HepG2 (cell line): ENCODE measurements around the gene VENTX. TPM values are rescaled to one million over a fixed set of nuclear protein-coding genes. Genes with fewer than 3 reads are reported as not detected.

Source experiments
- ATAC-seq: fragments of 200-7000 bp; cut with Tn5 transposase; 3 replicates; pipeline ENCODE4 v1.9.1; 2020; ENCODE audit warnings: mild to moderate bottlenecking, moderate library complexity
- BruUV-seq: library from RNA; stranded (reverse); fragments of 400-500 nt; replicated peaks from 2 replicates; lab custom pipeline; 2021; lab: Mats Ljungman, UMichigan
- CTCF ChIA-PET: fragments of 300-600 bp; formaldehyde crosslinking; extraction: SDS; loops from one replicate; lab custom pipeline; 2021; ENCODE audit warnings: low total read pairs, inconsistent platforms, low intra/inter-chr PET ratio; lab: Yijun Ruan, JAX
- POLR2A ChIA-PET: fragments of 350-600 bp; sonication (Branson Sonifier 250); formaldehyde crosslinking; loops from one replicate; lab custom pipeline; 2020; ENCODE audit warnings: antibody characterized with exemption, inconsistent platforms; lab: Yijun Ruan, JAX
- DNase-seq: peaks from one replicate; pipeline ENCODE4 v3.0.0-alpha.2; 2015; ENCODE audit warnings: low spot score
- FAIRE-seq: peaks from 3 replicates; lab custom pipeline; 2011; peaks lifted over from hg19 to GRCh38; lab: Jason Lieb, UNC
- H2AFZ ChIP-seq: one replicate; pipeline ENCODE4 v1.6.1; 2011; ENCODE audit warnings: low read length, inconsistent platforms
- H3K27ac ChIP-seq: fragments of 300-600 bp; 3 replicates; pipeline ENCODE4 v1.8.0; 2011; ENCODE audit warnings: mixed run types, mild to moderate bottlenecking, mixed read lengths, low read length, inconsistent platforms; ENCODE audit not compliant: insufficient read depth; ENCODE audit errors: extremely low read length
- H3K27me3 ChIP-seq, 2 experiments: fragments of 200-600 bp in 1 of 2; 2 replicates in 1 of 2; 3 replicates in 1 of 2; pipeline versions ENCODE4 v1.6.0 to v1.8.0; 2011; ENCODE audit warnings: low read length in 2 of 2, mild to moderate bottlenecking in 2 of 2, moderate library complexity in 2 of 2, inconsistent platforms in 1 of 2; ENCODE audit not compliant: insufficient read depth in 2 of 2, control insufficient read depth in 1 of 2
- H3K36me3 ChIP-seq, 2 experiments: fragments of 200-600 bp in 1 of 2; replicated peaks in 1 of 2; 2 replicates in 1 of 2; 3 replicates in 1 of 2; pipeline versions ENCODE4 v1.5.1 to v1.8.0; 2011; ENCODE audit warnings: low read length in 2 of 2, inconsistent platforms in 1 of 2; ENCODE audit not compliant: insufficient read depth in 2 of 2, control insufficient read depth in 1 of 2
- H3K4me1 ChIP-seq: 2 replicates; pipeline ENCODE4 v1.5.1; 2012; ENCODE audit warnings: low read length, inconsistent platforms; ENCODE audit not compliant: insufficient read depth
- H3K4me2 ChIP-seq: 2 replicates; pipeline ENCODE4 v1.6.0; 2011; ENCODE audit warnings: low read depth, low read length, inconsistent platforms
- H3K4me3 ChIP-seq, 3 experiments: fragments of 200-600 bp in 1 of 3; sonication (generic), shearing (Covaris generic) in 1 of 3; replicated peaks in 1 of 3; 2 replicates each; pipeline ENCODE4 v1.5.1; 2011 to 2016; ENCODE audit warnings: low read length in 3 of 3, inconsistent platforms in 2 of 3, low read depth in 2 of 3, mild to moderate bottlenecking in 2 of 3, control low read depth in 1 of 3, mixed read lengths in 1 of 3; ENCODE audit not compliant: insufficient read depth in 1 of 3
- H3K79me2 ChIP-seq: one replicate; pipeline ENCODE4 v1.6.1; 2011; ENCODE audit warnings: low read length, inconsistent platforms; ENCODE audit not compliant: insufficient read depth
- H3K9ac ChIP-seq: 2 replicates; pipeline ENCODE4 v1.6.0; 2011; ENCODE audit warnings: mild to moderate bottlenecking, low read depth, low read length, inconsistent platforms; ENCODE audit not compliant: insufficient read depth
- H3K9me3 ChIP-seq: 2 replicates; pipeline ENCODE4 v1.5.1; 2012; ENCODE audit warnings: mild to moderate bottlenecking, low read length
- H4K20me1 ChIP-seq: 2 replicates; pipeline ENCODE4 v1.6.0; 2011; ENCODE audit warnings: inconsistent platforms, mild to moderate bottlenecking, low read length, moderate library complexity; ENCODE audit not compliant: insufficient read depth
- ATAD3A ChIP-seq: sonication (generic); formaldehyde crosslinking; IDR thresholded peaks from 2 replicates; pipeline ENCODE4 v1.4.0; 2020; ENCODE audit warnings: missing genetic modification reagents
- BORCS8-MEF2B ChIP-seq: sonication (generic); formaldehyde crosslinking; IDR thresholded peaks from 2 replicates; pipeline ENCODE4 v1.8.0; 2022; ENCODE audit warnings: mild to moderate bottlenecking, missing genetic modification reagents
- CEBPG ChIP-seq: IDR thresholded peaks from 2 replicates; pipeline ENCODE4 v1.6.1; 2016
- GTF2F1 ChIP-seq: fragments of 150-350 bp; IDR thresholded peaks from 2 replicates; pipeline ENCODE4 v1.6.1; 2014; ENCODE audit warnings: low read length
- PLRG1 ChIP-seq: fragments of 450-650 bp; conservative IDR thresholded peaks from 2 replicates; pipeline ENCODE4 v1.6.1; 2016
- PRDM4 ChIP-seq: sonication (generic); formaldehyde crosslinking; IDR thresholded peaks from 2 replicates; pipeline ENCODE4 v1.9.0; 2021; ENCODE audit warnings: missing genetic modification reagents, borderline replicate concordance
- SP5 ChIP-seq: IDR thresholded peaks from 2 replicates; pipeline ENCODE4 v1.6.1; 2016; ENCODE audit warnings: low read depth, borderline replicate concordance
- ZNF414 ChIP-seq: sonication (generic); formaldehyde crosslinking; IDR thresholded peaks from 2 replicates; pipeline ENCODE4 v1.5.0; 2020; ENCODE audit warnings: missing genetic modification reagents
- ZNF567 ChIP-seq: sonication (generic); formaldehyde crosslinking; IDR thresholded peaks from 2 replicates; pipeline ENCODE4 v1.8.1; 2023; ENCODE audit warnings: mild to moderate bottlenecking, missing genetic modification reagents, borderline replicate concordance
- WGBS: methylation state at CpG from one replicate; pipeline ENCODE4 v1.1.6; 2017; ENCODE audit warnings: low lambda C conversion rate; 5-methylcytosine and 5-hydroxymethylcytosine counted together
- in situ Hi-C: cut with HindIII; loops from 2 replicates; pipeline ENCODE4 v1.10.0; 2017; ENCODE audit warnings: low pct_unique_long_range_greater_than_20kb; ENCODE audit not compliant: extremely low pct_ligation_motif_present
- intact Hi-C: fragments of 100-400 bp; cut with micrococcal nuclease; formaldehyde crosslinking; loops from one replicate; pipeline ENCODE4 v1.10.0; 2022; ENCODE audit not compliant: unreplicated experiment
- polyA plus RNA-seq, 8 experiments: library from polyadenylated mRNA; depleted of rRNA in 3 of 8; stranded (reverse) in 7 of 8; unstranded in 1 of 8; fragments of >200 nt; fragmentation: Illumina TruSeq in 4 of 8; extraction: Trizol in 4 of 8; gene quantifications; 2 replicates each; pipeline versions ENCODE4 v1.2.1 to v1.2.3, GENCODE V29; 2011 to 2016; ENCODE audit warnings: low read depth in 4 of 8, missing spikeins in 1 of 8, mixed read lengths in 1 of 8; ENCODE audit not compliant: insufficient read depth in 1 of 8
- total RNA-seq, 5 experiments: library from RNA; depleted of rRNA; stranded (reverse); fragments of >200 nt; fragmentation: Illumina TruSeq; extraction: Trizol; gene quantifications; 2 replicates each; pipeline ENCODE4 v1.2.3, GENCODE V29; 2016; ENCODE audit warnings: low read depth in 1 of 5

Gene VENTX
- total and polyA plus RNA-seq, 2 of the 13 experiments (the other 11 are each of a cell fraction or from before 2014, with no cell fraction given): not detected

GRCh38 chr10:133225707-133226191 lies 11.9 kb upstream of the VENTX start:
- no peak for TF ChIP-seq BORCS8-MEF2B (CRISPR knock-in tag)
- TF ChIP-seq ZNF414 (CRISPR knock-in tag): no peak
- TF ChIP-seq PRDM4 (CRISPR knock-in tag): no peak
- no peak for TF ChIP-seq ATAD3A (CRISPR knock-in tag)
- no peak for TF ChIP-seq PLRG1
- no peak for TF ChIP-seq ZNF567 (CRISPR knock-in tag)
- TF ChIP-seq GTF2F1: no peak
- TF ChIP-seq CEBPG (CRISPR knock-in tag): no peak
- no peak for TF ChIP-seq SP5 (CRISPR knock-in tag)
- H3K4me1 ChIP-seq: no peaks in the 10 kb centered on the region
- H3K36me3 ChIP-seq: no peaks in the 10 kb centered on the region
- intact Hi-C loops (no loop called here), in situ Hi-C loops (no loop called here)
- ATAC-seq: no peak
- POLR2A ChIA-PET: no interaction called here
- CTCF ChIA-PET: no interaction called here
- H3K27me3 ChIP-seq: peaks cover 13 to 57% of the 10 kb centered on the region in 2 experiments
- H3K4me2 ChIP-seq: no peak overlapping the region
- H3K4me3 ChIP-seq: no peak overlapping the region
- no TSS peak for BruUV-seq
- no peak for FAIRE-seq
- H3K9me3 ChIP-seq: no peaks in the 10 kb centered on the region
- whole genome bisulfite sequencing: 87% methylated on average over 23 of the region's 23 CpGs
- H3K9ac ChIP-seq: no peak overlapping the region
- H3K27ac ChIP-seq: no peak overlapping the region
- no peak overlapping the region for H2AFZ ChIP-seq
- no peaks in the 10 kb centered on the region for H3K79me2 ChIP-seq
- no peak for DNase-seq
- no peaks in the 10 kb centered on the region for H4K20me1 ChIP-seq
